Endothelial cell of umbilical vein (primary cell): ENCODE results near the gene SOCS7. TPM values are rescaled to one million over a fixed set of nuclear protein-coding genes. Genes with fewer than 3 reads are reported as not detected.

Experiments used
- BruUV-seq: library from RNA; stranded (reverse); fragments of 400-500 nt; replicated peaks from 2 replicates; lab custom pipeline; 2021; lab: Mats Ljungman, UMichigan
- CTCF ChIA-PET: fragments of 300-600, 350-600 bp; sonication (Branson Sonifier 250); formaldehyde crosslinking; loops from one replicate; lab custom pipeline; 2021; ENCODE audit warnings: antibody characterized with exemption, inconsistent platforms; lab: Charles Lee
- POLR2A ChIA-PET: fragments of 300-600, 350-600 bp; sonication (Branson Sonifier 250); formaldehyde crosslinking; loops from one replicate; lab custom pipeline; 2021; ENCODE audit warnings: antibody characterized with exemption, inconsistent platforms; lab: Charles Lee
- DNase-seq: peaks from one replicate; pipeline ENCODE4 v3.0.0-alpha.2; 2011; ENCODE audit warnings: low read depth, low spot score
- FAIRE-seq: peaks from 2 replicates; lab custom pipeline; 2011; peaks lifted over from hg19 to GRCh38; lab: Jason Lieb, UNC
- H2AFZ ChIP-seq: 2 replicates; pipeline ENCODE4 v1.6.0; 2012; ENCODE audit warnings: low read depth, low read length, control low read depth, inconsistent platforms
- H3K27ac ChIP-seq: 2 replicates; pipeline ENCODE4 v1.5.1; 2011; ENCODE audit warnings: low read depth, mild to moderate bottlenecking, control low read depth, low read length, moderate library complexity; ENCODE audit not compliant: insufficient read depth
- H3K27me3 ChIP-seq, 2 experiments: 2 replicates each; pipeline versions ENCODE4 v1.6.0 to v1.6.1; 2011; ENCODE audit warnings: low read length in 2 of 2, mixed read lengths in 1 of 2; ENCODE audit not compliant: control insufficient read depth in 2 of 2, insufficient read depth in 2 of 2
- H3K36me3 ChIP-seq, 2 experiments: 2 replicates in 1 of 2; 3 replicates in 1 of 2; pipeline ENCODE4 v1.5.1; 2011; ENCODE audit warnings: low read length in 2 of 2, mild to moderate bottlenecking in 1 of 2, moderate library complexity in 1 of 2; ENCODE audit not compliant: control insufficient read depth in 2 of 2, insufficient read depth in 2 of 2; ENCODE audit errors: extremely low read depth in 1 of 2
- H3K4me1 ChIP-seq: 3 replicates; pipeline ENCODE4 v1.5.1; 2011; ENCODE audit warnings: mild to moderate bottlenecking, low read length; ENCODE audit not compliant: control insufficient read depth, insufficient read depth; ENCODE audit errors: extremely low read depth
- H3K4me2 ChIP-seq: 2 replicates; pipeline ENCODE4 v1.6.1; 2011; ENCODE audit warnings: low read length, control low read depth, mixed read lengths; ENCODE audit not compliant: insufficient read depth
- H3K4me3 ChIP-seq, 3 experiments: fragments of 200-600 bp in 1 of 3; sonication (generic), shearing (Covaris generic) in 1 of 3; replicated peaks in 1 of 3; 2 replicates each; pipeline ENCODE4 v1.5.1; 2011 to 2016; ENCODE audit warnings: control low read depth in 3 of 3, low read length in 3 of 3, mild to moderate bottlenecking in 2 of 3, inconsistent platforms in 1 of 3, low read depth in 1 of 3, moderate library complexity in 1 of 3; ENCODE audit not compliant: insufficient read depth in 1 of 3
- H3K79me2 ChIP-seq: 2 replicates; pipeline ENCODE4 v1.6.0; 2012; ENCODE audit warnings: low read length, inconsistent platforms; ENCODE audit not compliant: control insufficient read depth, insufficient read depth
- H3K9ac ChIP-seq: replicated peaks from 2 replicates; pipeline ENCODE3; 2011; ENCODE audit warnings: low read length, control low read depth; ENCODE audit not compliant: insufficient read depth; ENCODE audit errors: extremely low read depth
- H3K9me1 ChIP-seq: replicated peaks from 3 replicates; pipeline ENCODE4 v1.6.0; 2011; ENCODE audit warnings: mild to moderate bottlenecking, low read length; ENCODE audit not compliant: control insufficient read depth, insufficient read depth; ENCODE audit errors: extremely low read depth
- H3K9me3 ChIP-seq: replicated peaks from 2 replicates; pipeline ENCODE4 v1.5.1; 2012; ENCODE audit warnings: low read length, inconsistent platforms; ENCODE audit not compliant: control insufficient read depth, insufficient read depth
- H4K20me1 ChIP-seq: replicated peaks from 2 replicates; pipeline ENCODE3; 2011; ENCODE audit warnings: mild to moderate bottlenecking, low read length; ENCODE audit not compliant: control insufficient read depth, insufficient read depth; ENCODE audit errors: extremely low read depth
- EZH2 ChIP-seq: IDR thresholded peaks from 2 replicates; pipeline ENCODE4 v1.6.1; 2012; ENCODE audit warnings: borderline replicate concordance, low read depth, mild to moderate bottlenecking, moderate library complexity, low read length, inconsistent platforms; ENCODE audit not compliant: severe bottlenecking
- FOS ChIP-seq: IDR thresholded peaks from 2 replicates; pipeline ENCODE4 v1.6.1; 2011; ENCODE audit warnings: mild to moderate bottlenecking, low read length, moderate library complexity, borderline replicate concordance; ENCODE audit not compliant: insufficient read depth
- GATA2 ChIP-seq: IDR thresholded peaks from 2 replicates; pipeline ENCODE4 v1.7.0; 2011; ENCODE audit warnings: low read depth, mild to moderate bottlenecking, moderate library complexity, mixed read lengths, low read length; ENCODE audit not compliant: insufficient read length, insufficient read depth
- JUN ChIP-seq: IDR thresholded peaks from 2 replicates; pipeline ENCODE4 v1.6.1; 2011; ENCODE audit warnings: borderline replicate concordance, low read depth; ENCODE audit not compliant: insufficient read length, insufficient read depth
- MYC ChIP-seq: IDR thresholded peaks from one replicate; pipeline ENCODE4 v1.6.1; 2011; ENCODE audit warnings: mild to moderate bottlenecking, low read depth, low read length
- POLR2A ChIP-seq: IDR thresholded peaks from 2 replicates; pipeline ENCODE4 v1.6.1; 2012; ENCODE audit warnings: low read depth, mild to moderate bottlenecking, control low read depth, low read length
- POLR2AphosphoS5 ChIP-seq: IDR thresholded peaks from 2 replicates; pipeline ENCODE4 v1.6.1; 2012; ENCODE audit warnings: low read depth, mild to moderate bottlenecking, control low read depth, low read length, moderate library complexity; ENCODE audit not compliant: insufficient read depth
- dilution Hi-C: fragments of 300-500 bp; cut with MboI; formaldehyde crosslinking; loops from one replicate; pipeline ENCODE4 v1.15.0; 2019; ENCODE audit warnings: low sequenced_read_pairs; ENCODE audit not compliant: extremely low pct_ligation_motif_present
- intact Hi-C: fragments of 100-400 bp; cut with micrococcal nuclease; formaldehyde crosslinking; loops from one replicate; pipeline ENCODE4 v1.10.0; 2022
- polyA plus RNA-seq, 4 experiments: library from polyadenylated mRNA; depleted of rRNA in 3 of 4; stranded (reverse) in 3 of 4; unstranded in 1 of 4; fragments of >200 nt; gene quantifications; 2 replicates each; pipeline versions ENCODE4 v1.2.1 to v1.2.3, GENCODE V29; 2011 to 2012; ENCODE audit warnings: missing spikeins in 1 of 4
- total RNA-seq: library from RNA; stranded (reverse); gene quantifications from 2 replicates; pipeline ENCODE4 v1.2.3, GENCODE V29; 2021
- TF ChIP-seq, protein P1 (sequence below): IDR thresholded peaks from 2 replicates; pipeline ENCODE4 v1.6.1; 2011; ENCODE audit not compliant: insufficient read depth, insufficient read length
- TF ChIP-seq, protein P2 (sequence below), 2 donors: IDR thresholded peaks; 1 replicate in 1 of 2; 2 replicates in 1 of 2; pipeline ENCODE4 v1.5.1; 2011; ENCODE audit warnings: low read length in 2 of 2, mild to moderate bottlenecking in 2 of 2, moderate library complexity in 2 of 2, control low read depth in 1 of 2, inconsistent platforms in 1 of 2, low read depth in 1 of 2; ENCODE audit not compliant: insufficient read depth in 1 of 2; ENCODE audit errors: extremely low read depth in 1 of 2

SOCS7 gene
- total and polyA plus RNA-seq, 2 donors (not counting 3 experiments of a cell fraction or from before 2014, with no cell fraction given): 5.9 to 10.4 TPM

DNA sequence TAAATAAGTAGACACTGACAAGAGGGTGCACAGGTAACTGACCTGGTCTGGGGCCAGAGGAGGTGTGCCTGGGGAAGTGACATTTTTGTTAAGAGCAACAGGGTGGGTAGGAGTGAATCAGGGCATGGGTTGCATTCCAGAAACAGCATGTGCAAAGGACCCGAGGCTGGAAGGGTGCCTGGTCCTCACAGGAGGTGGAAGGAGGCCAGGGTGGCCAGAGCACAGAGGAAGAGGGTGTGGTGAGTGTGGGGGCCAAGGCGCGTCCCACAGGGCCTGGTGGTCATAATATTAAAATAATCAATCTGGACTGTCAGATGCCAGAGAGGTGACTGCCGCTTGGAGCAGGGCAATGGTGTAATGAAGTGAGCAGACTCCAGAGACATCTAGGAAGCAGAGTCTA lies 90.9 kb downstream of the SOCS7 start:
- FAIRE-seq (no peak), DNase-seq (no peak)
- Histone ChIP-seq H4K20me1 (no peaks in the 10 kb centered on the region), H3K79me2 (peaks cover 75% of the 10 kb centered on the region), H3K27me3 (no peaks in the 10 kb centered on the region), H3K27ac (no peak overlapping the region), H3K4me3 (no peak overlapping the region), H2AFZ (no peak overlapping the region), H3K36me3 (no peaks in the 10 kb centered on the region), H3K4me1 (peaks cover 14% of the 10 kb centered on the region), H3K9ac (no peak overlapping the region), H3K9me1 (no peaks in the 10 kb centered on the region), H3K4me2 (no peak overlapping the region), H3K9me3 (no peaks in the 10 kb centered on the region)
- dilution Hi-C loops (no loop called here), intact Hi-C loops (no loop called here)
- TF ChIP-seq FOS (no peak), EZH2 (no peak), POLR2AphosphoS5 (no peak), MYC (no peak), GATA2 (no peak), POLR2A (no peak), JUN (no peak)
- TF ChIP-seq, protein P1, sequence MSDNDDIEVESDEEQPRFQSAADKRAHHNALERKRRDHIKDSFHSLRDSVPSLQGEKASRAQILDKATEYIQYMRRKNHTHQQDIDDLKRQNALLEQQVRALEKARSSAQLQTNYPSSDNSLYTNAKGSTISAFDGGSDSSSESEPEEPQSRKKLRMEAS: no peak
- TF ChIP-seq, protein P2, sequence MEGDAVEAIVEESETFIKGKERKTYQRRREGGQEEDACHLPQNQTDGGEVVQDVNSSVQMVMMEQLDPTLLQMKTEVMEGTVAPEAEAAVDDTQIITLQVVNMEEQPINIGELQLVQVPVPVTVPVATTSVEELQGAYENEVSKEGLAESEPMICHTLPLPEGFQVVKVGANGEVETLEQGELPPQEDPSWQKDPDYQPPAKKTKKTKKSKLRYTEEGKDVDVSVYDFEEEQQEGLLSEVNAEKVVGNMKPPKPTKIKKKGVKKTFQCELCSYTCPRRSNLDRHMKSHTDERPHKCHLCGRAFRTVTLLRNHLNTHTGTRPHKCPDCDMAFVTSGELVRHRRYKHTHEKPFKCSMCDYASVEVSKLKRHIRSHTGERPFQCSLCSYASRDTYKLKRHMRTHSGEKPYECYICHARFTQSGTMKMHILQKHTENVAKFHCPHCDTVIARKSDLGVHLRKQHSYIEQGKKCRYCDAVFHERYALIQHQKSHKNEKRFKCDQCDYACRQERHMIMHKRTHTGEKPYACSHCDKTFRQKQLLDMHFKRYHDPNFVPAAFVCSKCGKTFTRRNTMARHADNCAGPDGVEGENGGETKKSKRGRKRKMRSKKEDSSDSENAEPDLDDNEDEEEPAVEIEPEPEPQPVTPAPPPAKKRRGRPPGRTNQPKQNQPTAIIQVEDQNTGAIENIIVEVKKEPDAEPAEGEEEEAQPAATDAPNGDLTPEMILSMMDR (IDR thresholded peaks at IDR 0.05; ENCODE audit: extremely low read depth in 1 of 2, insufficient read depth in 1 of 2, low read depth in 1 of 2, low read length in 2 of 2): no peak
- ChIA-PET POLR2A (no interaction called here), CTCF (interaction anchor here (0.6 to 4.0 kb wide), 7 partner anchors 12 to 67 kb away, joined by 3 to 35 read pairs (median 8); no protein-coding TSS in a partner anchor)
- no TSS peak for BruUV-seq
